HG03342 (cell line): ENCODE results near the gene IGF2BP2.
"Not testable (repeated sequence)": the region's sequence is repeated elsewhere in the genome, so short reads cannot be mapped to it uniquely, and the experiment has no call there.

Experiments
- ATAC-seq: cut with Tn5 transposase; IDR thresholded peaks from one replicate; pipeline ENCODE4 v1.9.1; 2021; ENCODE audit warnings: mild to moderate bottlenecking, moderate library complexity; ENCODE audit not compliant: unreplicated experiment

Gene IGF2BP2

DNA sequence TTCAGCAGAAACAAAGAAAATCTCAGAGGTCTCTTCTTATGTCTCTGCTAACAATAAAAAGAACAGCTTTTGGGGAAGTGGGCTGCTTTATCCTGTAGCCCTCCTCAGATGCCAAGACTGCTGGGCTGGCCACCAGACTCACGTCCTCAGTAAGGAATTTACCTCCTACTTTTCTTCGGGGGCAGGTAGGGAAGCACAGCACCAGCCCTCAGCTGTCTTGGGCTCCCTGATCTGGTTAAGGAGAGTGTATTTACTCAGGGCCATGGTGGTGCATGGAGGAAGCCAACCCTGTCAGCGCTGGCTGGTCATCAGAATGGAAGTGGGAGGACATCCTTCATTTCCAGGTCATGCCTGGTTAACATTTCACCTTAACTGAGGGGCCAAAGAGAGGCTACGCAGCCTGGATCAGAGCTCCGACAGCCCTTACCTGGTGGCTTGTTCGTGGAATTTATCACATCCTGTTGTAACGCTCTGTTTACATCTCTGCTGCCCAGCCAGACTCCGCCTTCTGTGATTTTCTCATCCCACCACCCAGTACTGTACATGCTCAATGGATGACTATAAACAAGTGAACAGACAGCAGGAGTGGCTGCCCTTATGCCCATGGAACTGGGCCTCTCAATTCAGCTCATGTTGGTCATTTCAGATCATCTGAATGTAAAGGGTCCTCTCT lies 108.3 kb downstream of the IGF2BP2 start:
- no peak for ATAC-seq

DNA sequence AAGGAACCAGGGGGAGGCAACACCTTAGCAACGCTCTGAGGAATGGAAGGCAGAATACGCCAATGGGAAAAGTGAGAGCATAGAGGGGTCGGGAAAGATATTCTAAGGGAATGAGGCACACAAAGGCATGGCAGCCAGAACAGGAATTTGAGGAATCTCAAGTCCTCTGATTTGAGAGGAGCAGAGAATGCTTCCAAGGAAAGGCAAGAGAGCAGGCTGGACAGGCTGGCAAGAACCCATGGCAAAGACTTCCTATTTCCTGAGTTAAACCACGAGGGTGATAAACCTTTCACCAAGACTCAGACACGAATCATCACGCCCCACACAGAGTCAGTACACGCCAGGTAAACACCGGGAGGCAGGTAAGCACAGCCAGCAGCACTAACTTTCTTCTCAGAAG lies 109.8 kb downstream of the IGF2BP2 start:
- no peak for ATAC-seq

GRCh38 chr3:185714085-185714484 lies 110.8 kb downstream of the IGF2BP2 start:
- no peak for ATAC-seq

DNA sequence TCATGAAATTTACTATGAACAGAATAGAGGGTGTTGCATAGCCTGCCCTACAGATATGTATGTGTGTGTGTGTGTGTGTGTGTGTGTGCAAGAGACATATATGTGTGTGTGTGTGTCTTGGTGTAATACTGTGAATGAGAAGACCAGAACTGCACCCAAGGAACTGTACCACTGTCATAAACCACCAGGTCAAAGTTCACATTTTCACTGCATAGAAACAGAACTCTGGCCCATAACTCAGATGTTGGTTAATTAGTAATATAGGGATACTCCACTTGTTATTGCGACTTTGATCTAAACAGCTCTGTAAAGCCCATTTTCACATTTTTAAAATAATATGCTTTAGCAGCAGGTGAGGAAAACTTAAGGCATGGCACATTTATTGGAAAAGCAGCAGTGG lies 111.8 kb downstream of the IGF2BP2 start:
- ATAC-seq = no peak

DNA sequence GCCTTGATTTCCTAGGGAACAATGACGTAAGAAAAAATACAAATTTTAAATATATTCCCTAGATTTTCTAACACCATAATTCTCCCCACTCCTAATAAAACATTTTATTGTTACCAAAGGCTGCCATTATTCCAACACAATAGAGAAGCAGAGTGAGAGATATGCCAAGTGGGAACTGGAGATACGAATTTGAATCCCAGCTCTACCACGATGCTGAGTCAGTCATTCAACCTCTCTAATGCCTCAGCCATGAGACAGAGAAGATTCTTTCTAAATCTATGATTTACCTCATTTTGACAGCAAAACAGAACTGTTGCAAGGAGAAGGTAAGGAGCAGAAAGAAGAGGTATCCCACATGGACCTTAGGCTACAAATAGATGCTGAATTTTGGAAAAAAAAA lies 112.5 kb downstream of the IGF2BP2 start:
- ATAC-seq = no peak

DNA sequence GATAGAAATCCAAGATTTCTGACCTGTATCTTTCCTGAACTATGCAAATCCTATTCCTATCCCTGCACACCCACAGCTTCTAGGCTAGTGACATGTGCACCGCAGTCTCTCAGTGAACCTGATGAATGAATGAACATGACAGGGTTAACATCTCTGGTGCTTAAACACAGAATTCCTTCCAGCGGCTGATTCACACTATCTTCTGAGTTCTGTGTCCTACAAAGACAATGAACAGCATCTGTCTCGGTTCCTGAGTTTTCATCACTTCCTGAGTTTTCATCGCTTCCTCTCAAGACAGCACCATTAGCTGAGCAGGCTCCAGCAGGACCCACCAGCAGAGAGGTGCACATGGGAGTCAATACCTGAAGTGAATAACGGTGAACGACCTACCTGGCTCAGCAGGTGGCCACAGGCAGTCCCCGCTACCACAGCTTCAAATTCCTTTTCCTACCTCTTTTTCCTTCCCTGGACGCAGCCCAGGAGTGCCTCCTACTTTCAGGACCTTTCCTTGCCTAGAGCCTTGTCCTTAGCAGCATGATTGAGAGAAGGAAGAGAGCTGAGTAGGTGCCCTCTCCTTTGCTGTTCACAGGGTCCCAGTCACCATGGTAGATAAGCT lies 113.5 kb downstream of the IGF2BP2 start:
- no peak for ATAC-seq

DNA sequence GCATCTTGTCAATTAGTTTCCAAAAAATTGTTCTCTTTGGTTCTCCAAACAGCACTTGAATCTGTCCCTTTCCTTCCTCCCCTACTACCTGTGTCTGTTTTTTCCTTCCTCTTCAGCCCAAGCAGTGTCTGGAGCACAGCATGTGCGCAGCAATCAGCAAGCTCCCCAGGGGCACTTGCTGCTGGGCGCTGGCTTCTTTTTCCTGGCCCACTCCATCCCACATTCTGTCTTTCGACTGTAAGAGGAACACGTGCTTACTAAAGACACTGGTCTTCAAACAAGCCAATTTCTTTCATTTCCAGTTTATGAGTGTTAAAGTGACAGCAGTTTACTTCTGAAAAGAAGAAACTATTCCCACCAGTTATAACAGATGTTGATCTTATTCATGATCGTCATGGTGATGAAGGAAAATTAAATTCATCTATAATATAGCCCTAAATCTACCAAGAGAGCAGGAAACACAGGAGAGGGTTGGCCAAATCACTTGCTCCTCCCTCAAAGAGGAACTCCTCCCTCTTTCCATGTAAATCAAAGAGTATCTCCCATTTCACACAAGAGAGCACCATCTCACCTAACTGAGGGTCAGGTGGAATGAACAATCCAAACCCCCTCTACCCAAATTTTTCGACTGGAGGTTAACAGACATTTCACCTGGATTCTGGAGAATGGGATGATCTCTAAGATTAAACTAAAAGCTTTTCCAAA lies 115.4 kb downstream of the IGF2BP2 start:
- no peak for ATAC-seq

- ATAC-seq = no peak
These were observed 116.5 kb downstream of the IGF2BP2 start for GRCh38 chr3:185708392-185708791.

DNA sequence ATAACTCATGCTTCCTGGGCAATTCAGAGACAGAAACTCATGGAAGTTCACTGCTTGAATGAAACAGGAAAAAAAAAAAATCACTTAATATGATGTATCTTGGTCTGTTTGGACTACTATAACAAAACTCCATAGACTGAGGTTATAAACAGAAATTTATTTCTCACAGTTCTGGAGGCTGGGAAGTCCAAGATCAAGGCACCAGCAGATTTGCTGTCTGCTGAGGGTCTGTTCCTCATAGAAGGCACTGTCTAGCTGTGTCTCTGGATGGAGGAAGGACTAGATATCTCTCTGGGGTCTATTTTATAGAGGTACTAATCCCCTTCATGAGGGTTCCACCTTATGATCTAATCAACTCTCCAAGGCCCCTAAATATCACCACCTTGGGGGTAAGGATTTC lies 119.3 kb downstream of the IGF2BP2 start:
- ATAC-seq = no peak

DNA sequence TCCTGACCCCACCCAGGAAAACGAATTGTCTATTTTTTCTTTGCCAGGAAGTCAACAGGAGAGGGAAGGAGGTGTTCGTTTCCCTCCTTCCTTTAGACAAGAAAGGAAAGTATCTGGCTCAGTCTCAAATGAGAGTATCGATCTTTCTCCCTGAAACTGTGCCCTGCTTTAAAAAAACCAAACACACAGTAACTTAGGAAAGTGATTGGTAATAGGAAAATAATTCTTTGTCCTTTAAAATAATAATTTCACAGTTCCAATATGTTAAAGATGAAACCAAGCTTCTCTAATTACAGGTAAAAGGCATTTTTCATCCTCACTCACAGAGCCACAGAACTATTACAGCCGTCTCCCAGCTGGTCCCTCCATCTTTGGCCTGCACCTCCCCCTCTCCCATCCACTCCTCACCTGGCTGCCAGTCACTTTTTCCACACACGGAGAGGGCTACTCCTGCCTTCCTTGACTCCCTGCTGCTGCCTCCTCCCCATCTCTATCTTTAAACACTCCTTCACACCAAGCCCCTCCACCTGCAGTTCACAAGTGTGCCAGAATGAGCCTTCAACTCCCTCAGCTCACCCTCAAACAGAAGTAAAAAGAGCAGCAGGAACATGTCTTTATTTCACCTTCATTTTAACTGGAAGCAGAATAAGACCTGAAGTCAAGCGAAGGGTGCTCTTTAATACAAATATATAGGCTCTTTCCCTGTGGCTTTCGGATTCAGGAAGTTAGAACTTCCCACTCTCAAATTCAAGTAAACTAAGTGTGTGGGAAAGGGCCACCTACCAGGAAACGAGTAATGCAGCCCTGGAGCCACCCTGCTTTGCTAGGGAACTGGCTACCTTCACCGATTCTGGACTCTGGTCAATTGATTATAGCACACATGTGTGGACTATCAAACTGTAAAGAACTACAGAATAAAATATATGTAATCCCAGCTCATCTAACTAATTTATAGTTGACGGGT lies 122.3 kb downstream of the IGF2BP2 start:
- ATAC-seq = no peak

GRCh38 chr3:185701611-185702261 lies 123.1 kb downstream of the IGF2BP2 start:
- no peak for ATAC-seq

DNA sequence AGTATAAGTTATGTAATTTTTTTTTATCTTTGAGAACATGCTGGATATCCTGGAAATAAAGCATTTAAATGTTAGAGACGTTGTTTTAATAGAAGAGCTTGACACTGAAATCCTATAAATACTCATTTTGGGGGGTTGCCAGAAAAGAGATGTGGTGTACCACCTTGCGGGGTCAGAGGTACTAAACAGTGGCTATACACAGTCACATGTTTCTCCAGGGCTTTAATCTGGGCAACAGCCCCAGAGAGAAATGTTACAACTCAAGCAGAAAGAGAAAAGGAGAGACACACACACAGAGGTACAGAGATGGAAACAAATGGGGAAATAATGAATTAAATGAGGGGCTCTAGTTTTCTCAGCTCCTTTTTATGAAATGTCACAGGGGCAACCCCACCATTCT lies 124.9 kb downstream of the IGF2BP2 start:
- no peak for ATAC-seq

GRCh38 chr3:185697228-185697627 lies 127.6 kb downstream of the IGF2BP2 start:
- not testable (repeated sequence) for ATAC-seq

DNA sequence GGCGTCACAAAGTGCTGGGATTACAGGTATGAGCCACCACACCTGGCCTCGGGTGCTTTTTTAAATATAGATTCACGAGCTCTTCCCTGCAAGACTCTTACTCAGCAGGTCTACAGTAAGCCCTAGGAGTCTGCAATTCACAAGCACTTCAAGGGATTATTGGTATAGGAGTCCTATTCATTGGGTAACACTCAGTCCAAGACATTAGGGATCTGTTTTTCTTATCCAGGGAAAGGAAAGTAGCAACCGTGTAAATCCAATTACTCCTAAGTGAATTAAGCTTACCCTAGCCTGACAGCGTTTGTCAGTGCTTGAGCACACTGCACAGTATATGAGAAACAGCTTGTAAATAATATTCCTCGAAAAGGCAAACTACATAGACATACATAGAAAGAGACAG lies 128.8 kb downstream of the IGF2BP2 start:
- no peak for ATAC-seq

DNA sequence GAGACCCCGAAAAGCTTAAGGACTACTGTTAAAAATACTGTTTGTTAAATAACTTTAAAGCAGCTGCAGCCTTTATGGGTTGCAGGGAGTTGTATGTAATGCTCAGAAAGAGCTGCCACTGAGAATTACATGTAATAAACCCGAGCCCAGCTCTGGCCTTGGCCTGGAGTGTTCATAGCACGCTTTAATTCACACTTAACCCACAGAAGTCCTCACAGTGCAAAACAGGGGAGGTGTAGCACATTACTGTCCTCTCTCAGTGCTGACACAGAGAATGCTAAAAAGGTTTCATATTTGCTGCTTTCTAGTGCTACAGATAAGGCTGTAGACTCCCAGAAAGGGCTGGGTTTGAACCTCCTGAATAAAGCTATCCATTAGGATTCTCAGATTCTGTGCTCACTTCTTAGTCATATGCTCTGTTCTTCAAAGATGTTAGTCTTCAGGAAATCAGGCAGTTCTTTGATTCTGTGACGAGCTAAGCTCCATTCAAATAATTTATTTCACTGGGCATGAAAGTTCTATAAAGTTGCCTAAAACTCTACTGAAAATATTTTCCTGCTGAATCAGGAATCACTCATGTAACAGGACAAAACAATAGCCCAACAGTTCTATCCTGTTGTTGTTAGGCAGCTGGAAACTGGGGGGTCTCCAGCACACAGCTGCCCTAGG lies 130.7 kb downstream of the IGF2BP2 start:
- no peak for ATAC-seq

DNA sequence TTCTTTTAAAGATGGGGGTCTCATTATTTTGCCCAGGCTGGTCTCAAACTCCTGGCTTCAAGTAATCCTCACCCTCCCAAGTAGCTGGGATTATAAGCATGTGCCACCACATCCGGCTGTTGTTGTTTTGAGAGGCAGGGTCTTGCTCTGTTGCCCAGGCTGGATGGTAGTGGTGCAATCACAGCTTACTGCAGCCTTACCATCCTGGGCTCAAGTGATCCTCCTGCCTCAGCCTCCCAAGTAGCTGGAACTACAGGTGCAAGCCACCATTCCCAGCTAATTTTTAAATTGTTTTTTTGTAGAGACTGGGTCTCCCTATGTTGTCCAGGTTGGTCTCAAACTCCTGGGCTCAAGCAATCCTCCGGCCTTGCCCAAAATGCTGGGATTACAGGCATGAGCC lies 133.2 kb downstream of the IGF2BP2 start:
- ATAC-seq = no peak

DNA sequence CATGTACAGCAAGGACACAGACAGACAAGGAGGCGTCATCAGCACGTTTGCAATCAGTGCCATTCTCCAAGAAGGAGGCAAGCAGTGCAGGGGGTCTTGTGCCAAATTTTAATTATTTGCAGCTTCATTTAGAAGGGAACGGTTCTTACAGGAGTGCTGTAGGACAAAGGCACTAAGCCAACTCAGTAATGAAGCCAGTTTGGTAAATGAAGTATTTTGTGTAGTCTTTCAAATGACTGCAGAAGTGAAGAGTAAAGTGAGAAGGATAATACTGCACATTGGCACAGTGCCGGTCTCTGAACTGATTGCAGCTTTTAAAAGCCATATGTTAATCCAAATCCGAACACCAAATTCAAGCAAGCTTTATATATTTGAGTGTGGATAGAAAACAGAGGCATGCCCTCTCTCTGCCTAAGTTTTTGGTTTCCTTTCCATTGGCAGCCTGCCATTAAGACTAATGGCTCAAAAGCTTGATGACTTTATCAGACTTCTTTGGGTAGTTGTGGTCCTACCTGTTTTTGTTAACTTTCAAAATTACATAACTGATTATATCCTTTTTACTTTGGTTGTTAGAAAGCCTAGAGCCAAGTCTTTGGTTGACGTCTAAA lies 137.5 kb downstream of the IGF2BP2 start:
- ATAC-seq = no peak

DNA sequence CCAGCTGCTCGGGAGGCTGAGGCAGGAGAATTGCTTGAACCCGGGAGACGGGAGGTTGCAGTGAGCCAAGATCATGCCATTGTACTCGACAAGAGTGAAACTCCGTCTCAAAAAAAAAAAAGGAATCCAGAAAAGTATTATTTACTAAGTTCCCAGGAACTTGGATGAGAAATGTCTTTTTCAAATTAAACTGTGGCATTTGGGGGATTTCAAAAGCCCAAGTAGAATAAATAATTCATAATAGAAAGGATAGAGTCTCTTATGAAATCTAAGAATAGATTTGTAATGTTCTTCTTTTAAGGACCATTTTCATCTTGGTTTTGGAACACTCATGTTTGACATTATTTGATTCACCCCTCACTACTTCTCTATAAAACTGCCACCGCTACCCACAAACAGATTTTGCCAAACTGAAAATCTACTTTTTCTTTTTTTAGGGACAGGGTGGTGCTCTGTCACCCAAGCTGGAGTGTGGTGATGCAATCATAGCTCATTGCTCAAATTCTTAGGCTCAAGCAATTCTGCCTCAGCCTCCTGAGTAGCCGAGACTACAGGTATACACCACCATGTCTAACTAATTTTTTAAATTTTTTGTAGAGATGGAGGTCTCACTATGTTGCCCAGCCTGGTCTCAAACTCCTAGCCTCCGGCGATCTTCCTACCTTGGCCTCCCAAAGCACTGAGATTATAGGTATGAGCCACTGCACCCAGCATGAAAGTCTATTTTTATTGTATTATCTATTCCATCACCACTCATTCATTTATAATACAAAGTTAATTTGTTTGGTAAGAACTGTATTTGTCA lies 139.4 kb downstream of the IGF2BP2 start:
- ATAC-seq = no peak

DNA sequence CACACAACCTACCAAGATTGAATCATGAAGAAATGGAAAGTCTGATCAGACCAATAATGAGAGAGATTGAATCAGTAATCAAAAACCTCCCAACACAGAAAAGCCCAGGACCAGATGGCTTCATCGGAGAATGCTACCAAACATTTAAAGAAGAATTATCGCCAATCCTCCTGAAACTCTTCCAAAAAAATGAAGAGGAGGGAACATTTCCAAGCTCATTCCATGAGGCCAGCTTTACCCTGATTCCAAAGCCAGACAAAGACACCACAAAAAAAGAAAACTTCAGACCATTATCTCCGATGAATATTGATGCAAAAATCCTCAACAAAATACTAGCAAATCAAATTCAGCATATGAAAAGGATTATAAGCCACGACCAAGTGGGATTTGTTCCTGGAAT lies 144.6 kb downstream of the IGF2BP2 start:
- no peak for ATAC-seq
